Measurements from ENCODE around the gene CDK19.

DNA sequence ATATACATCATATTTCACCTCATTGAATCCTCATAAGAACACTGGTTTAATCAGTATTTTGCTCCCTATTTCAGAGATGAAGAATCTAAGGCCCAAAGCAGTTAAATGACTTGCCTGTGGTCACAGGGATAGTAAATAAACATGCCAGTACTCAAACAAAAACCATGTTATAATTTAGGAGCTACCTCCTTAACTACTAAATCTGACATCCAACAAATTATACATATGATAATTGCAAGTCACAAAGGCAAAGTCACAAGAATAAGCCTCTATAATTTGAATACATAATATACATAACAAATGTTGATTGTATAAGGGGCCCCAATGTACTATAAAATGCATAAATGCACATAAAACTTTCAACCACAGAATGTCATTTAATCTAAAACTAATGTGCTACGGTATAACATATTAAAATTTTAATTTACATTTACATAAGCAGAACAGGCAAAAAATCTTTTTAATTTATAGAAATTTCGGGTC is 181.5 kb downstream of the CDK19 start:
- TF ChIP-seq CTCF (IDR thresholded peaks at IDR 0.05) = no peak
- TF ChIP-seq POLR2AphosphoS5 (IDR thresholded peaks at IDR 0.05) = no peak

Data from upper lobe of left lung (tissue), 4 donors.